SW 1271 (cell line): ENCODE measurements around the gene LRBA.
"Not testable (repeated sequence)": the region's sequence is repeated elsewhere in the genome, so short reads cannot be mapped to it uniquely, and the experiment has no call there.

ENCODE experiments used
- DNase-seq, 2 experiments: peaks; one replicate each; lab custom pipeline; 2025; lab: John Stamatoyannopoulos, UW

The LRBA gene

DNA sequence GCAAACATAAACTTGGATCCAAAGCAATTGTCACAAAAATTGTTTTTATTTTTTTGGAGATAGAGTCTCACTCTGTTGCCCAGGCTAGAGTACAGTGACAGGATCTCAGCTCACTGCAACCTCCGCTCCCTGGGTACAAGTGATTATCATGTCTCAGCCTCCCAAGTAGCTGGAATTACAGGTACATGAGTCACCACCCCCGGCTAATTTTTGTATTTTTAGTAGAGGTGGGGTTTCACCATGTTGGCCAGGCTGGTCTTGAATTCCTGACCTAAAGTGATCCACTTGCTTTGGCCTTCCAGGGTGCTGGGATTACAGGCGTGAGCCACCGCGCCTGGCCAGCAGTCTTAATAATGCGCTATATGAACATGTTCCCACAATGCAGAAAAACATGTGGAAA is 272.2 kb downstream of the LRBA start:
- not testable (repeated sequence) for DNase-seq

DNA sequence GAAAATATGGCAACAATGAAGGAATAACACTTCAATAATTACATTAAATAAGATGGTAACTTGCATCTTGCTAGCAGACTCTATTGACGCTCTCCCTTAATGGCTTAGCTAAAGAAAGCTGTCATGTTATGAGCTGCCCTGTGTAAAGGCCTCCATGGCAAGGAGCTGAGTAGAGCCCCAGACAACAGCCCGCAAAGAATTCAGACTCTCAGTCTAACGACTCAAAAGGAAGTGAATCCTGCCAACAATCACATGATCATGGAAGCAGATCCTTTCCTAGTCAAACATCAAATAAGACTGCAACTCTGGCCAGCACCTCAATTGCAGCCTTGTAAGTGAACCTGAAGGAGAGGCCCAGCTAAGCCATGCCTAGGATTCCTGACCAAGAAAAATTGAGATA is 275.5 kb downstream of the LRBA start:
- DNase-seq: no peak

DNA sequence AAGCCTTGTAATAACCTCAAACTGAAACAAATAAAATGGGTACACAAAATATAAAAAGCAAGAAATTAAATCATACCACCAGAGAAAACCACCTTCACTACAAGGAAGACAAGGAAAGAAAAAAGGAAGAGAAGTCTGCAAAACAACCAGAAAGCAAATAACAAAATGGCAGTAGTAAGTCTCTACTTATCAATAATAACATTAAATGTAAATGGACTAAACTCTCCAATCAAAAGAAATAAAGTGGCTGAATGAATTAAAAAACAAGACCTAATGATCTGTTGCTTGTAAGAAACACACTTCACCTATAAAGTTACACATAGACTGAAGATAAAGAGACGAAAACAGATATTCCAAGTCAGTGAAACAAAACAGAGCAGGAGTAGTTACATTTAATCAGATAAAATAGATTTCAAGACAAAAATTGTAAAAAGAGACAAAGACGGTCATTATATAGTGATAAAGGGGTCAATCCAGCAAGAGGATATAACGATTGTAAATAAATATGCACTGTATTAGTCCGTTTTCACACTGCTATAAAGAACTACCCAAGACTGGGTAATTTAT is 289.0 kb downstream of the LRBA start:
- DNase-seq: no peak

DNA sequence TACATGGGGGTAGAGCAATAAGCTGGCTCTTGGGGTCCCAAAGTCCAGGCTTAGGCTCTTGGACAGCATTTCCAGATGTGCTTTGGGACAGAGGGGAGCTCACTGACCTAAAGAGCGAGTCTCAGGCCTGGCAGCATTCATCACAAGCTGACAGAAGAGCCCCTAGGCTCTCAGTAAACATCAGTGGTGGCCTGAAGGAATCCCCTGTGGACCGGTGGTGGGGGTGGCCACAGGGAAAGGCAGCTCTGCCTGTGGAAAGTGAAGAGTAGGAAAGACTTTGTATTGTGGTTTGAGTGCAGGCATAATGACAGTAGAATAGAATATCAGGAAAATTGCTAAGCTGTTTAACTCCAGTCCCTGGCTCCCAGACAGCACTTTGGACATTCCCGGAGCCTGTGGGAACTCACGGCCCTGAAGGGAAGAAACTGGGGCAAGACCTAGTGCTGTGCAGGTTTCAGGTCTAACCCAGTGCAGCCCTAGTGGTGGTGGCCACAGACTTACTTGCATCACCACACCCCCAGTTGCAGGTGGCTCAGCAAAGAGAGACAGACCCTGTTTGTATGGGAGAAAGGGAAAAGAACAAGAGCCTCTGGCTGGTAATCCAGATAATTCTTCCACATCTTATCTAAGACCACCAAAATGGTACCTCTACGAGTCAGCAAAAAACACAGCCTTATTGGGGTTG is 291.2 kb downstream of the LRBA start:
- no peak for DNase-seq

DNA sequence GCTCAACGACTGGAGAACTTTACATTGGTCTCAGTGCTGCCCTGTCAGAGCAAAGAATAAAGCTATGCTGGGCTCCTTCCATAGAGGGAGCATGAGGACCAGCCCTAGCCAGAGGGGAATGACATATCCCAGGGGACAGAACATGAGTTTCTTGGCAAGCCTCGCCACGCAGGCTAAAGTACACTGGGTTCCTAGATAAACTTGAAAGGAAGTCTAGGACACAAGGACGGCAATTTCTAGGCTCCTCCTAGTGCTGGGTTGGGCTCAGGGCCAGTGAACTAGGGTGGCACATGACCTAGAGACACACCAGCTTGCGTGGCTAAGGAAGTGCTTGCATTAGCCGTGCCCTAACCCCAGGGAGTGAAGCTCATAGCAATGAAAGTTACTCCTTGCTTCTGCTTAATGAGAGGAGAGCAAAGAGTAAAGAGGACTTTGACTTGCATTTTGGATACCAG is 292.1 kb downstream of the LRBA start:
- DNase-seq: no peak

DNA sequence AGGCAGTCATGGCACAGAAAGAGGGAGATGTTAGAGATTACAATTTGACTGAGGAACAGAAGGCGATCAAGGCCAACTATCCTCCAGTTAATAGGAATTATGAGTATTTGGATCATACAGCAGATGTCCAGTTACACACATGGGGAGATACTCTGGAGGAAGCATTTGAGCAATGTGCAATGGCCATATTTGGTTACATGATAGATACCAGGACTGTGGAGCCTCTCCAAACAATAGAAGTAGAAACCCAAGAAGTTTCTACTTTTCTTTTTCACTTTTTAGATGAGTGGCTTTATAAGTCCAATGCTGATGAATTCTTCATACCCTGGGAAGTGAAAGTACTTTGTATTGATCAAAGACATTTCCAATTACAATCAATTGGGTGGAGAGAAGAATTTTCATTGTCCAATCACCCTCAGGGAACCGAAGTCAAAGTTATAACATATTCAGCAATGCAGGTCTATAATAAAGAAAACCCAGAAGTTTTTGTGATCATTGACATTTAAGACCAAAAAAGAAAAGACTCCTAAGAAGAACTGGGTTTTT is 294.0 kb downstream of the LRBA start:
- DNase-seq: no peak

DNA sequence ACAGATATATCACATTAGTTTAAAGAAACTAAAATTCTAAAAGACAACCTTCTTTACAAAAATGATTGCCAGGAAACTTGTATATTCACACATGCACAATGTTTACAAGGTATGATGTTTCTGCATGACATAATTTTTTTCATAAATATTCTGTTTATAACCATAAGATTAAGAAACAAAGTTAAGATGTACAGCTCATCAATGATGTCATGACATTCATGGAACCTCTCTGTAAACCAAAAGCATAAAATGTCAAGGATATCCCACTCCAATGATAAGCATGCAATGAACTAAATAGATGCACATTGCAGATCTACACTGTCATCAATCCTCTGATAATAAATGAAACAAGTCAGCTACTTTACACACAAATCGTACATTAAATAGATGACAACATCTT is 297.1 kb downstream of the LRBA start:
- no peak for DNase-seq

DNA sequence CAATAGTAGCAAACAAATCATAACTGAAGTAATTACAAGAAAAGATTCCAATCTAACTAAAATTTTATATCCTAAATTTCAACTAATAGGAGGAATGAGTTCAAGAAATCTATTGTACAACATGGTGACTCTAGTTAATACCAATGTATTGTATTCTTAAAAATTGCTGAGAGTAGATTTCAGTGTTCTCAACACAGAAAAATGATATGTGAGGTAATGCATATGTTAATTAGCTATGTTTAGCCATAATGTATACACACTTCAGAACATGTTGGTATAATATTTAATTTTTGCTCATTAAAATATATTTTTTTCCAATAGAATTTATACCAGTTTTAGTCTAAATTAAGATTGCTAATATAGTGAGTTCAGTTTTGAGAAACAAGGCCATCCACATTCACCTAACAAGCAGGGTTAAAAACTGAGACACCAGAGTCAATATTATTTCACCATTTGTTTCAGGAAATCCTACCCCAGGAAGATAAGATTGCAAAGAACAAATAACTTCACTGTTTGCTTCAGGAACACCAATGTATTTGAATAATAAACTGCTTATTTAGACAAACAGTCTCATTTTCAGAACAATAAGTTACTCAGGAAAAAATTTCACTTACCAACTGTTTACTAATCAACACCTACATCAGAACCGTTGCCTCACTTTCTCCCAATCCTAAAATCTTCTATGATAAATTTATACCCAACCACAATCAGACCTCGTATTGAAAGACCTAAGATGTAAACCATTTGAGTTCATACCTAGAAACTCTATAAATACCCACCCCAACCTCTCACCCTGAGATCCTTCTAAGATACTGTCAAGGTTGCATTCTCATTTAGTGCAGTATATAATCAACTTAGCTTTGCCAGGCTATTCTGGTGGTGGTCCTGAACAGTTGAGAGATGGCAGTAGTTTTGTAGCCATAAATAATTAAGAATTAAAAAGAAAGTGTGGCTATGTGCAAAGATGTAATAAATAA is 300.3 kb downstream of the LRBA start:
- DNase-seq: no peak

DNA sequence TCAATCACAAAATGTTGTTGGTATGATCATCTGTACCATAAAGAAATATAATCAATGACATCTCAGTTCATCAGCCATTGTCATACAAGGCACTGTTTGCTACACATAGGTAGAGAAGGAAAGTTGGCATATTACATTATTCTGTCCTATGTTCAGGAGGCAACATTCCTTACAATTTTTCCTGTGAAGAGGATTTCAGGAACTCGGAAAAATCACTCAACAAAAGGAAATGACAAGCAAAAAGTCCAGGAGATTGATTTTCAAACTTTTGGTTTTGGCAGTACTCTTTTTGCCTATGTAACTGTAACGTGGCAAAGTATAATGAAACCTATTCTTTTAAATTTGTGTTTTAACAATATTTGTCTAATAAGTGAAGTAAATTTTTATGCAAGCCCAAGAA is 301.8 kb downstream of the LRBA start:
- no peak for DNase-seq

DNA sequence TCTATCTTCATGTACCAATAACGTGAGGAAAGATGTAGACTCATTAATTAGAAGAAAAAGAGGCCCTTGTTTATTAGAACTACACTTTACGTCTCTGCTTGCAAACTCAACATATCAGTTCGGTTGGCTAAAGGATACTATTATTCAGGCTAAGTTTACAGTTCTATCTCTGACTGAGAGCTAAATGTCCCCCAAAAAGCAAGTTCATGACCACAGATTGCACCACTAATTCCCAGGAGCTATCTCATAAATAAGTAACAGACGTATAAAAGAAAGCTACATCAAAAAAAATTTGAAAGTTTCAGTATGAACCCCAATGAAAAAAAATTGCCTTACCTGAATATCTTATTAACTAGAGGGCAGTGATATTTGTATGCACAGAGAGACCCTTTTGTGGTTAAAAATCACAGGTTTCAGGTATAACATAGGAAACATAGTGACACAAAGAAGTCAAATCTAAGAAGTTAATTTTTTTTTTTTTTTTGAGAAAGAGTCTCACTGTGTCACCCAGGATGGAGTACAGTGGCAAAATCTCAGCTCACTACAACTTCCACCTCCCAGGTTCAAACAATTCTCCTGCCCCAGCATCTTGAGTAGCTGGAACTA is 304.2 kb downstream of the LRBA start:
- no peak for DNase-seq

DNA sequence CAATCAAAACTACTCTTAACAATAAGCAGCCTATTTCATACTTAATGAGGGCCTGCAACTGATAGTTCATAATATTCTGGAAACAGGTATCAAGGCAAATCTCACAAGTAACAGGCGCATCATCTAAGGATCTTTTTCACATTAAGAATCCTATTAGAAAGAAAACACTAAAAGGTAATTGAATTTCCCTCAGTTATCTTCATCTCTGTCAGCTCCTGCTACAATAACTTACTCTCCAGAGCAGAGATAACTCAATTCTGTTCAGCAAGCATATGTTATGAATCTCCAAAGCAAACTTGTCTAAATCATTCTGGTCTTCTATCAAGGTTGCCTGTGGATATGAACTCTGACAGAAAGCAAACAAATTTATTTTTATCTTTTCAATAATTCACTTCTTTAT is 307.1 kb downstream of the LRBA start:
- no peak for DNase-seq

DNA sequence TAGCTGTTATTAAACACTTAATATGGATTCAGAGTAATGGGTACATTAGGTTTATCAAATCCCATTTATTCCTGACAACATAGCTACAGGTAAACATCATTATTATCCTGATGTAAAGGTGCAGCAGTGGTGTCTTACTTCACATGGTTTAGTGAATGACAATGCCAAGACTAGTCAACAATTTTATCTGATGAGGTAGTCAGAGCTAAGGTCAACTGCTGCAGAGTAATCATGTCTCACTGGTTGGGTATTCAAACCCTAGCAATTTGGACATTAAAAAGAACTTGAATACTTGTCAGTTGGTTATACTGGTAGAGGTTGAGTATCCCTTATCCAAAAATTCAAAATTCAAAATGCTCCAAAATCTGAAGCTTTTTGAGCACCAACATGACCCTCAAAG is 315.5 kb downstream of the LRBA start:
- DNase-seq: no peak

DNA sequence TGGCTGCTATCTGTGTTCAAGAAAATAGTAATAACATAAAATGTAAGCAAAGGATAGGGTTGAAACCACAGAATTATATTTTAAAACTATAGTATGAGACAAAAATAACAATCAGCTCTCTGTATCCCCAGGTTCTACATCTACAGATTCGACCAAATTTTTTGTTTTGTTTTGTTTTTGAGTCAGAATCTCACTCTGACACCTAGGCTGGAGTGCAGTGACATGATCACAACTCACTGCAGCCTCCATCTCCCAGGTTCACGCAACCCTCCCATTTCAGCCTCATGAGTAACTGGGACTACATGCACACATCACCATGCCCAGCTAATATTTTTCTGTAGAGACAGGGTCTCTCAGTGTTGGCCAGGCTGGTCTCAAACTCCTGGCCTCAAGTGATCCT is 319.9 kb downstream of the LRBA start:
- DNase-seq: no peak

DNA sequence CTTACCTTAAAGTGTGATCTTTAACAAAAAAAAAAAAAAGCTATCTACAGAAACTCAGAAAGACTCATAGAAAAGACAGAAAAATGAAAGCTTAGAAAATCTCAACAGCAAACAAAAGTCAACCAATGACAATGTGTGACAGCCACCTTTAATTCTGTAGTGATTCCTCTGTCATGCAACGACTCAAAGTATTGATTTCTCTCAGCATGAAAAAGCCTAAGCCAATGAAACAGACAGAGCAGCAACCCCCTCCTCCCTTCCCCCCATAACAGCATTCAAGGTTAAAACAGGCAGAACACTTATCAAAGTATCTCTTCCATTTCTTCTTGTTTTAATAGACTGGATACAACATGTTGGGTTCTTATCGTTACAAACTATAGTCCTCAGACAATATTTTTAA is 320.6 kb downstream of the LRBA start:
- DNase-seq: no peak

DNA sequence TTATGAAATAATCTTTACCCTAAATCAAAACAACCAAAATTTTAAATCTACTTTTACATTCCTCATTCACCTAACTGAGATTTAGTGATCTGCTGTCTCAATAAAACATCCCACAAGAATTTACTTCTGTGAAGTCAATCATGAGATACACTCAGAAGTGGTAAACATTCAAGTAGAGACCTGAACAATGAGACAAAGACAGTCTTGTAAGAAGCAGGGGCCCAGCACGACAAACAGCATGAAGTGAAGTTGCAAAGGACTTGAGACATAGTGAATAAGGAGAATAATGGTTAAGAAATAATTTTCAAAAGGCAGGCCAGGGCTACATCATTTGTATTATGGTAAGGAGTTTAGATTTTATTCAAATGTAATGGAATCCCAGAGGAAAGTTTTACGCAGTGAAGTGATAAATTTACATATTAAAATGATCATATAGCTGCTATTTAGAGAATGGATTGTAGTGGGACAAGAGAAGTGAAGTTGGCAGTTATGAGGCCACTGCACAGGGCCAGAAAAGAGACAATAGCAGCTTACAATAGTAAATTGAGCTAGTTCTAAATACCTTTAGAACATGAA is 331.2 kb downstream of the LRBA start:
- no peak for DNase-seq

DNA sequence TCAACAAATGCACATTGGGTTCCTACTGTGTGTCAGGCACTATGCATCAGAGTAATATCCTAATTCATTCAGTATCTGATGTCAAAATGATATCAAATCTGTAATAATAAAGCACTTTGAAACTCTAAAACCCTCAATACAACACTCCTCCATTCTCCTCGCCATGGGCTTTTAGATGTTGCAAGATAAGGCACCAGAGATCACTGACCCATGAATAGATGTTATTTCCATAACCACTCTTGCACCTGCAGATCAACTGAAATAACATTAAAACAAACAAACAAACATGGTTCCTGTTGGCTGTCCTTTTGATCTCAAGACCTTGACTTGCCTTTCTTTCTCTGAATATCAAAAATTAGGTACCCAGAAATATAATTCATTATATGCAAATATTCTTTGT is 333.0 kb downstream of the LRBA start:
- no peak for DNase-seq

DNA sequence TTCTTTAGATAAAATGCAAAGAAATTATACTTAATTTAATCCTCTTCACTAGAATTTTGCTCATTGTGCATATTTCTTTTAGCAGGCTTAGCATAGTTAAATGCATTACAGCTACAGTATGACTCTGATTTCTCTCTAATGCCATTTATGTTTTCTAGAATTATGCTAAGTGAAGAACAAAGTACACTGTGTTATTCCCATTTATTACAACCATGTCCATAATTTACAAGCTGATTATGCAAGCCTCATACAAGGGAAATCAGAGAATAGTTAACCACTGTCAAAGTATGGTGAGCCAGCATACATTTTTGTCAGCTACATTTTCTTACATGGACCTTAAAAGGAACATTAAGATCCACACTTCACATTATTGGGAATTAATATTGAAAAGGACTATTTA is 334.0 kb downstream of the LRBA start:
- no peak for DNase-seq

DNA sequence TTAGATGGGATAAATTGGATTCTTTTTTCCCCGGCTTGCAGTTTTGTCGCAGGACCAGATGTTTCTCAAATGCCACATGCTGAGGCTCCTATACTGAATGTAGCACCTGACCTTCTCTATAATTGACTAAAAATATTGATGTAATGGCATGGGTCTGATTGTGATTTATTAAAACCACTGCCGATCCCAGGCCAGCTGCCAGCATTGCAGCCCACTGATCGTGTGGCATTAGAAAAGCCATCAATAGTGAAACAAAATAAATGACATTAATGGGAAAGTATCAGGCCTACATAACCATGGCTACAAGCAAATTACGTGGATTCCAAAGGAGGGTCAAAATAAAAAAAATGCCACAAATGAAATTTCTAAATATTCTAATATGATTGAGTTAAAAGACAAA is 334.4 kb downstream of the LRBA start:
- DNase-seq: no peak

DNA sequence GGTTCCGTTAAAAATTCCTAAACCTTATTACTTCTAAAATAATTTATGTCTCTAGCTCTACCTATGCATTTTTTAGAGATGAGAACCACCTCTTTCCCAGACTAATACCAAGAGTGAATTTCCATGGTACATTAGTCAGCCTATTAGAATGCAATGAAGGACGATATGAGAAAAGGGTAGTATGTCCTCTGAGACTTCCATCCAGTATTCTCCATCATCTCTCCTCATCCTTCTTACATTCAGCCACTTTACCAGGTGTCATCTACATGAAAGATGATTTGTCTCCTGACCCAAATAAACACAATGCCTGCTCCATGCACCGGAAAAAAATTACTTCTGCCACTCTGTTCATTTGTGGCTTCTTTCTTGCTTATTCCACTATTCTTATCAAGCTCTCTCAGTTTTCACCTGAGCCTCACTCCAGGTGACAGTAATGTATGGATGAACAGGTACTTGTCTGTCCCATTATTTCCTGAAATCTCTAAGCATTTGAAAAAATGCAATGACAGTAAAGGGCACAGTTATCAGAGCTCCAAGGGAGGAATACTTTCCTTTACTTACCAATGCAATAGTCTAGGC is 335.2 kb downstream of the LRBA start:
- DNase-seq: no peak

DNA sequence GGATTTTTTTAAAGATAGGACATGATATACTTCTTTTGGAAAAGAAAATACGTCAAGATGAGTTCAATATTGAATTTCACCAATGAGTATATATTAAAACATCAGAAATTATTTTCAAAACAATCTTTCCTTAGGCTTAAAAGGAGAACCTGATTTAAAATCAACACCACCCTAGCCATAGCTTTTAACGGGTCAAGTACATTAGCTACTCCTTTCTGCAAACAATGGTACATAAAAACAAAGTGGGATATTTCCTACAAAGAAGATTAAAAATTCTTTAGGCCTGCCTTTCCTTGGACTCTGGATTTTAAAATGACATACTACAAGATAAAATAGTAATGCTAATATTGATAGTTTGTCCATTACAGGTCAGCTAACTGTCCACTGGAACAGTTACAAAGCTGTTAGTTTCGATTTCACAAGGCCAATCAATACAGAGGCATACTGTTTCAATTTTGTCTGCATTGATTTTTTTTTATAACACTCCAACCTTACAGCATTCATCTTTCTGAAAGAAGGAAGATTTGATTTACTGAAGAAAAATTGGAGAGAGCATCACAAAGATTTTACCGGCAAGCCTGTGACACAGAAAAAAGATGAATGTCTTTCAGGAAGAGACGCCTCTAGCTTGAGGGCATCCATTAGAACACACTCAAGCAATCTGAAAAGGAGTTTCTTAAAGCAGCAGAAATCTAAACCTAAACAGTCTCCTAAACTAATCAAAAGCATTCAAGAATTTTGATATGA is 335.9 kb downstream of the LRBA start:
- DNase-seq: no peak

DNA sequence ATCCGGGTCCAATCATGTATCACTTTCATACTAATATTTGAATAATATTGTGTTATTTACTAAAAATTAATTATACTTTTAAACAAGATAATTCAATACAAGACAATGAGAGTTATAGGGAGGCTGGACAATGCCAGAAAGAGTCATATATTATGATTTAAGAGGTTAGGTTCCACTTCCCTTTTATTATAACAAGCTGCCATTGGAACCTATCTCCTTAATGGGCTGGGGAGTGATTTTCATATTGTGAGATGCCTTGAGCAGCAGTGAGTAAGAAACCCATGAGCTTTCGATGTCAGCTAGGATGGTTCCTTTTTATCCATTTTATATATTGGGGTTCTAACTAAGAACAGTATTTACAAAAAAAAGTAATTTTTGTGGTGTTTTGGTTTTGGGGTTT is 341.3 kb downstream of the LRBA start:
- no peak for DNase-seq
